GM23248 (cell line): ENCODE data around the gene ZDHHC14. TPM values are rescaled to one million over a fixed set of nuclear protein-coding genes. Genes with fewer than 3 reads are reported as not detected.

Experiments
- DNase-seq: peaks from one replicate; pipeline ENCODE4 v3.0.0-alpha.2; 2015
- H2AFZ ChIP-seq: fragments of 200-600 bp; sonication (generic); 2 replicates; pipeline ENCODE4 v1.6.1; 2016; ENCODE audit warnings: antibody characterized with exemption
- H3F3A ChIP-seq: fragments of 200-600 bp; sonication (generic); 2 replicates; pipeline ENCODE4 v1.6.1; 2016; ENCODE audit warnings: mild to moderate bottlenecking, antibody characterized with exemption, mixed run types; ENCODE audit not compliant: insufficient read depth
- H3K27ac ChIP-seq: fragments of 200-600 bp; sonication (generic); 2 replicates; pipeline ENCODE4 v1.5.1; 2016; ENCODE audit warnings: mild to moderate bottlenecking
- H3K27me3 ChIP-seq: fragments of 200-600 bp; sonication (generic); replicated peaks from 2 replicates; pipeline ENCODE4 v1.6.1; 2016; ENCODE audit warnings: mild to moderate bottlenecking; ENCODE audit not compliant: insufficient read depth
- H3K36me3 ChIP-seq: fragments of 200-600 bp; sonication (generic); 2 replicates; pipeline ENCODE4 v1.6.1; 2016; ENCODE audit warnings: low read depth, mild to moderate bottlenecking
- H3K4me1 ChIP-seq: fragments of 200-600 bp; sonication (generic); 2 replicates; pipeline ENCODE4 v1.6.1; 2016; ENCODE audit warnings: mild to moderate bottlenecking; ENCODE audit not compliant: insufficient read depth
- H3K4me2 ChIP-seq: fragments of 200-600 bp; sonication (generic); one replicate; pipeline ENCODE4 v1.6.1; 2016; ENCODE audit warnings: mild to moderate bottlenecking; ENCODE audit not compliant: unreplicated experiment
- H3K4me3 ChIP-seq: fragments of 200-600 bp; sonication (generic); 2 replicates; pipeline ENCODE4 v1.5.1; 2016; ENCODE audit warnings: mild to moderate bottlenecking
- H3K79me2 ChIP-seq: fragments of 200-600 bp; sonication (generic); 2 replicates; pipeline ENCODE4 v1.6.1; 2016; ENCODE audit warnings: mild to moderate bottlenecking; ENCODE audit not compliant: insufficient read depth
- H3K9ac ChIP-seq: fragments of 200-600 bp; sonication (generic); 2 replicates; pipeline ENCODE4 v1.6.1; 2016; ENCODE audit warnings: mild to moderate bottlenecking
- H3K9me2 ChIP-seq: fragments of 200-600 bp; sonication (generic); 2 replicates; pipeline ENCODE4 v1.6.1; 2016; ENCODE audit warnings: mixed run types, mild to moderate bottlenecking, moderate library complexity; ENCODE audit not compliant: insufficient read depth
- H3K9me3 ChIP-seq: fragments of 200-600 bp; sonication (generic); one replicate; pipeline ENCODE4 v1.6.1; 2017; ENCODE audit warnings: low read depth
- H4K20me1 ChIP-seq: fragments of 200-600 bp; sonication (generic); 2 replicates; pipeline ENCODE4 v1.6.0; 2016; ENCODE audit not compliant: insufficient read depth
- EZH2 ChIP-seq: fragments of 200-600 bp; sonication (generic); IDR thresholded peaks from 2 replicates; pipeline ENCODE4 v1.6.1; 2018; ENCODE audit warnings: antibody characterized with exemption, mild to moderate bottlenecking; ENCODE audit not compliant: insufficient read depth, poor library complexity, severe bottlenecking
- EZH2phosphoT487 ChIP-seq: fragments of 200-600 bp; sonication (generic); IDR thresholded peaks from 2 replicates; pipeline ENCODE4 v1.6.1; 2018; ENCODE audit warnings: antibody characterized with exemption, moderate library complexity, mild to moderate bottlenecking, low read depth; ENCODE audit not compliant: insufficient read depth
- WGBS, 2 experiments: methylation state at CpG; one replicate each; pipeline ENCODE4 v1.1.6; 2015 to 2017; ENCODE audit warnings: low lambda C conversion rate in 2 of 2, low coverage in 1 of 2; ENCODE audit errors: missing lambda C conversion rate in 2 of 2; 5-methylcytosine and 5-hydroxymethylcytosine counted together
- in situ Hi-C: fragments of 300-500 bp; cut with MboI; formaldehyde crosslinking; loops from 2 replicates; pipeline ENCODE4 v1.15.0; 2020
- polyA plus RNA-seq: library from polyadenylated mRNA; unstranded; fragments of >200 nt; fragmentation: Nextera tagmentation; extraction: Ambion mirVana; gene quantifications from 2 replicates; pipeline ENCODE4 v1.2.1, GENCODE V29; 2016
- total RNA-seq: library from RNA; depleted of rRNA; stranded (reverse); fragments of >200 nt; shearing (Covaris generic); gene quantifications from 2 replicates; pipeline ENCODE4 v1.2.3, GENCODE V29; 2014

ZDHHC14 gene
- total and polyA plus RNA-seq, 2 experiments from 2014 or later, result 1.4 to 4.5 TPM

DNA sequence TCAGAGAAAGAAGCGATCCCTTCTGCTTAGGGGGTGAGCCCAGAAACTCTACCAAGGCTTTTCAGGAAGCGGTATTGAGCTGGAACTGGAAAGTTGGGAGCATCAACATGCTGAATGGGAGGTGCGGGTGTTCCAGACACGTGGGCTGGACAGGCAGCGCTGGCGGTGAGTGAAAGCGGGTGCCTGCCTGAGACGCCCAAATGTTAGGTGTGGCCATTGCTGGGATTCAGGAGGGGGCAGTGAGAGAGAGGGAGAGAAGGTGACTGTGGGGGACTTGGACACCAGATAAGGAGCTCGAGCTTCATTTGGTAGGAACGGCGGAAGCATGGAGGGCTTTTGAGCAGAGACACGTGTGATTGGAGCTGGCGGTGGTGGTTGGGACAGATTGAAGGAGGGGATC, 157.7 kb downstream of the ZDHHC14 start:
- Histone ChIP-seq H3K27ac (no peak overlapping the region), H3K9ac (no peak overlapping the region), H3K27me3 (no peaks in the 10 kb centered on the region), H3K4me2 (no peak overlapping the region), H3K36me3 (no peaks in the 10 kb centered on the region), H2AFZ (no peak overlapping the region), H3K4me1 (peaks cover 18% of the 10 kb centered on the region), H4K20me1 (no peaks in the 10 kb centered on the region), H3K79me2 (no peaks in the 10 kb centered on the region), H3K4me3 (no peak overlapping the region), H3F3A (peaks cover 22% of the 10 kb centered on the region), H3K9me2 (no peaks in the 10 kb centered on the region), H3K9me3 (no peaks in the 10 kb centered on the region)
- no peak for TF ChIP-seq EZH2phosphoT487
- no peak for TF ChIP-seq EZH2
- in situ Hi-C loops, result no loop called here
- 92 to 93% methylated on average over 13 of the region's 13 CpGs for WGBS, 2 experiments
- DNase-seq, result no peak

DNA sequence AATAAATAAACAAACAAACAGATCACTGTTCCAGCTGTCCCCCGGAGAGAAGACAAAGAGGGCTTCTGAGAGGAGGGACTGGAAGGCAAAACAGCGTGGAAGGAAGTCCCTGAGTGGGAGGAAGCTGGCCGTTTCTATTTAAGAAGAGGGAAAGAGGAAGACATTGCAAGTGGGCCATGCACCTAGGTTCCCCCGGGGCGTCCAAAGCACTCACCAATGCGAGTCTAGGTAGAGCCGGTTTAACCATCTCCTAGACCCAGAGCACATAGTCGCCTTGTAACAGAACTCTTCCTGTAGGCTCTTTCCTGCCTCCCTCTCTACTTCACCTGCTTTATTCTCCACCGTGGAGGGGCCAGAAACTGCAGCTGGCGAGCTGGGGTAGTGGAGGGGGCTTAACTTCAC, 158.4 kb downstream of the ZDHHC14 start:
- TF ChIP-seq EZH2phosphoT487, result no peak
- no peak overlapping the region for H3K4me3 ChIP-seq
- no peaks in the 10 kb centered on the region for H4K20me1 ChIP-seq
- H3K27ac ChIP-seq, result no peak overlapping the region
- peaks cover 18% of the 10 kb centered on the region for H3K4me1 ChIP-seq
- H2AFZ ChIP-seq, result no peak overlapping the region
- H3K9me3 ChIP-seq, result no peaks in the 10 kb centered on the region
- H3K9me2 ChIP-seq, result no peaks in the 10 kb centered on the region
- no peak overlapping the region for H3K9ac ChIP-seq
- H3F3A ChIP-seq, result peaks cover 22% of the 10 kb centered on the region
- in situ Hi-C loops, result no loop called here
- no peaks in the 10 kb centered on the region for H3K36me3 ChIP-seq
- no peaks in the 10 kb centered on the region for H3K27me3 ChIP-seq
- no peak overlapping the region for H3K4me2 ChIP-seq
- 90 to 94% methylated on average over 10 of the region's 10 CpGs for WGBS, 2 experiments
- H3K79me2 ChIP-seq, result no peaks in the 10 kb centered on the region
- no peak for DNase-seq

DNA sequence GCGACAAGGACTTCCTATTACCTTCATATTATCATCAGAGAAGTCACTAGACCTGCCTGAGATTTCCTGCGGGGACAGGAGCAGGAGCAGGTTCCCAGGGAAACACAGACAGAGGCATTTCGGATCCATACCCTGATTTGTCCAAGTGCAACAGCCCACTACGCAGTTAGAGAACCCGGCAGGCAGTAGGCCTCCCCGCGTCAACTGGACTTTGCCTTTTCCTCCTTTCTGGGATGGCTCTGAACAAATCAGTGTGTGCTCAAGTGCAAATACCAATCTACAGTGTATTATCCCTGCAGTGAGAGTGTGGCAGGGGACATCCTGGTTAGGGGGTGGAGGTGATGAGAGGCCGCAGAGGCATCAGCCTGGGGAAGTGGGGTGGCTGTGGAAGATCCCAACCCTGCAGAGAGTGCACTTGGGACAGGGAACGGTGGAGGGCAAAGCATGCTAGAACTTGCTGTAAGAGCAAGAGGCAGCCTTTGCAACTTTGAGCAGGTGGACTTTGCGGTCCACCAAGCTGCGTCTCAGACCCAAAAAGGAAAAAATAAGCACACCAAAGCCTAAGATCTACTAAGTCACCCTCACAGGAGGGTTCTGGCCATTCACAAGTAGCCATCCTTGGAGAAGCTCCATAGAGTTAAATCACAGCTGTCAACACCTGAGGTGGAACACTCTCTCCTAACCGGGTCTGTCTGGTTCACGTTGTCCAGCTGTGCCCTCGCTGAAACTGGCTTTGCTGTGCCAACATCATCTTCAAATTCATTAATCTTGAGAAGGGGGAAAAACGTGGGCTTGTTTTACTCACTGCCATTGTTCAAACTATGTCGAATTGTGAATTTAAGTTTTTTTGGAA, 159.1 kb downstream of the ZDHHC14 start:
- H2AFZ ChIP-seq, result no peak overlapping the region
- no peaks in the 10 kb centered on the region for H4K20me1 ChIP-seq
- no peak overlapping the region for H3K4me2 ChIP-seq
- no peaks in the 10 kb centered on the region for H3K27me3 ChIP-seq
- H3K36me3 ChIP-seq, result no peaks in the 10 kb centered on the region
- H3K79me2 ChIP-seq, result no peaks in the 10 kb centered on the region
- DNase-seq, result no peak
- H3K9me3 ChIP-seq, result no peaks in the 10 kb centered on the region
- peaks cover 15% of the 10 kb centered on the region for H3F3A ChIP-seq
- H3K9ac ChIP-seq, result no peak overlapping the region
- no peaks in the 10 kb centered on the region for H3K9me2 ChIP-seq
- in situ Hi-C loops, result no loop called here
- no peak for TF ChIP-seq EZH2
- no peak for TF ChIP-seq EZH2phosphoT487
- no peak overlapping the region for H3K27ac ChIP-seq
- H3K4me1 ChIP-seq, result peaks cover 15% of the 10 kb centered on the region
- H3K4me3 ChIP-seq, result no peak overlapping the region
- WGBS, 2 experiments, result 86 to 87% methylated on average over 16 of the region's 16 CpGs

DNA sequence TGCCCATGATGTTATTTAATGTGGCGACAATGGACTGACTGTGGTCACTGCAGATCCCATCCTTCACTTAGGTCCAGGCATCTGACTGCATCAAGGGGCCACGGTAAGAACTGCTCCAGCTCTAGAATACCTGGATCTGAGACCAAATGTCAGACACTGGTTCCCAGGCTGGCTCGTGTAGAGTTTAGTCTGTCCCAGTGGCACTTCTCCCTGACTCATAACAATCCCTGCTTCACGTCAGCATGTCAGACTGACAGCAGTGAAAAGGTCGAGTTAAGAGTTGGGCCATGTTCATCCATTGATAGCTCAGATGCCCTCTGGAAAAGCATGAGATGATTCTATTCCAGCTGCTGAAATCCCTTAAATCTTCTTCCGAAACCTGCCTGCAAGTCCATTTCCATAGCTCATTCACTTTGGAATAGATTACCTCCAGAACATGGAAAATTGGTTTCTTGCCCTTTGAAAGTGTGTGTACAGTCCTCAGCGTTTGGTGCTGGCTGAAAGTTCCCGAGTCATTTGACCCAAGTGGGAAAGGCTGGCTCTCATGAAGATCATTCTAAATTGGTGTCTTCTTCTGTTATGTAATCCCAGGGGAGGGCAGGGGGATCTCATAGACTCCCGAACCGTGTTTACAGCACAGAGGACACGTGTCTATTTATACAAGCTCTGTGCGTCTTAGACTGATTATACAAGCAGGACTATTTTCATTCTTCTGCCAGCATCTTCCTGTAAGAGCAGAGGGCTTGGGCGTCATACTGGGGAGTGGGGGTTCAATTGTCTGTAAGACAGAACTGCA, 160.8 kb downstream of the ZDHHC14 start:
- no peak for TF ChIP-seq EZH2phosphoT487
- no peak for TF ChIP-seq EZH2
- in situ Hi-C loops, result no loop called here
- H3K4me3 ChIP-seq, result no peak overlapping the region
- no peaks in the 10 kb centered on the region for H3K79me2 ChIP-seq
- H3K9ac ChIP-seq, result no peak overlapping the region
- no peaks in the 10 kb centered on the region for H4K20me1 ChIP-seq
- DNase-seq, result no peak
- no peak overlapping the region for H3K27ac ChIP-seq
- H3K4me1 ChIP-seq, result no peaks in the 10 kb centered on the region
- no peaks in the 10 kb centered on the region for H3K9me3 ChIP-seq
- H2AFZ ChIP-seq, result no peak overlapping the region
- H3K9me2 ChIP-seq, result no peaks in the 10 kb centered on the region
- no peaks in the 10 kb centered on the region for H3K27me3 ChIP-seq
- WGBS, 2 experiments, result 49 to 50% methylated on average over 13 of the region's 13 CpGs
- no peak overlapping the region for H3K4me2 ChIP-seq
- H3F3A ChIP-seq, result no peaks in the 10 kb centered on the region
- H3K36me3 ChIP-seq, result no peaks in the 10 kb centered on the region
